H9 (cell line): ENCODE measurements around the gene KANSL3. TPM values are rescaled to one million over a fixed set of nuclear protein-coding genes. Genes with fewer than 3 reads are reported as not detected.

Experiments used
- DNase-seq: peaks from one replicate; pipeline ENCODE4 v3.0.0-alpha.2; 2017
- H2AFZ ChIP-seq: one replicate; pipeline ENCODE4 v1.6.1; 2013; ENCODE audit warnings: mild to moderate bottlenecking, low read length, control low read depth, moderate library complexity
- H2AK5ac ChIP-seq: 2 replicates; pipeline ENCODE4 v1.6.1; 2013; ENCODE audit warnings: low read length, control low read depth, mixed read lengths; ENCODE audit not compliant: insufficient read length
- H2BK120ac ChIP-seq: one replicate; pipeline ENCODE4 v1.6.1; 2013; ENCODE audit warnings: low read depth, mild to moderate bottlenecking, low read length, control low read depth, inconsistent platforms; ENCODE audit not compliant: poor library complexity, severe bottlenecking
- H2BK12ac ChIP-seq: 2 replicates; pipeline ENCODE4 v1.6.1; 2013; ENCODE audit warnings: low read length, control low read depth, mixed read lengths, low read depth; ENCODE audit not compliant: insufficient read length
- H2BK15ac ChIP-seq: 2 replicates; pipeline ENCODE4 v1.6.1; 2013; ENCODE audit warnings: low read depth, low read length, control low read depth
- H2BK20ac ChIP-seq: one replicate; pipeline ENCODE4 v1.6.1; 2013; ENCODE audit warnings: low read depth, mild to moderate bottlenecking, low read length, control low read depth, inconsistent platforms; ENCODE audit not compliant: poor library complexity, severe bottlenecking
- H2BK5ac ChIP-seq: 2 replicates; pipeline ENCODE4 v1.6.1; 2013; ENCODE audit warnings: low read length, control low read depth, mixed read lengths; ENCODE audit not compliant: insufficient read length
- H3K14ac ChIP-seq: 2 replicates; pipeline ENCODE4 v1.6.1; 2013; ENCODE audit warnings: low read length, control low read depth; ENCODE audit not compliant: insufficient read depth
- H3K18ac ChIP-seq: 2 replicates; pipeline ENCODE4 v1.6.1; 2013; ENCODE audit warnings: low read depth, mild to moderate bottlenecking, mixed read lengths, low read length, control low read depth; ENCODE audit not compliant: insufficient read length
- H3K23ac ChIP-seq: 2 replicates; pipeline ENCODE4 v1.6.1; 2013; ENCODE audit warnings: low read length, control low read depth, mixed read lengths, low read depth; ENCODE audit not compliant: insufficient read length
- H3K23me2 ChIP-seq: 2 replicates; pipeline ENCODE4 v1.6.1; 2013; ENCODE audit warnings: low read depth, mild to moderate bottlenecking, mixed read lengths, low read length, control low read depth; ENCODE audit not compliant: insufficient read length, poor library complexity, severe bottlenecking
- H3K27ac ChIP-seq: 2 replicates; pipeline ENCODE4 v1.5.1; 2013; ENCODE audit warnings: low read length, control low read depth, mixed read lengths, low read depth; ENCODE audit not compliant: insufficient read length
- H3K27me3 ChIP-seq: 2 replicates; pipeline ENCODE4 v1.6.1; 2013; ENCODE audit warnings: low read length, control low read depth, inconsistent platforms; ENCODE audit not compliant: insufficient read depth
- H3K4ac ChIP-seq: 2 replicates; pipeline ENCODE4 v1.6.1; 2013; ENCODE audit warnings: low read depth, mild to moderate bottlenecking, control low read depth, inconsistent platforms, low read length, moderate library complexity
- H3K4me1 ChIP-seq: 2 replicates; pipeline ENCODE4 v1.6.1; 2013; ENCODE audit warnings: low read length, control low read depth, inconsistent platforms; ENCODE audit not compliant: insufficient read depth
- H3K4me2 ChIP-seq: 2 replicates; pipeline ENCODE4 v1.6.1; 2013; ENCODE audit warnings: low read length, control low read depth, mixed read lengths; ENCODE audit not compliant: insufficient read length, insufficient read depth
- H3K56ac ChIP-seq: 2 replicates; pipeline ENCODE4 v1.6.1; 2013; ENCODE audit warnings: low read depth, mild to moderate bottlenecking, mixed read lengths, low read length, control low read depth; ENCODE audit not compliant: insufficient read length
- H3K79me1 ChIP-seq: 2 replicates; pipeline ENCODE4 v1.6.1; 2013; ENCODE audit warnings: low read depth, mild to moderate bottlenecking, moderate library complexity, low read length, control low read depth, inconsistent platforms; ENCODE audit not compliant: insufficient read depth, poor library complexity, severe bottlenecking
- H3K79me2 ChIP-seq: 2 replicates; pipeline ENCODE4 v1.6.1; 2013; ENCODE audit warnings: low read length, control low read depth, inconsistent platforms; ENCODE audit not compliant: insufficient read depth
- H3K9ac ChIP-seq: 2 replicates; pipeline ENCODE4 v1.6.1; 2013; ENCODE audit warnings: low read length, control low read depth, mixed read lengths; ENCODE audit not compliant: insufficient read length; ENCODE audit errors: extremely low read depth
- H3K9me3 ChIP-seq: one replicate; pipeline ENCODE4 v1.6.1; 2013; ENCODE audit warnings: low read depth, low read length, inconsistent platforms; ENCODE audit not compliant: control insufficient read depth
- H3T11ph ChIP-seq: one replicate; pipeline ENCODE4 v1.6.1; 2013; ENCODE audit warnings: mild to moderate bottlenecking, low read length, control low read depth, inconsistent platforms
- H4K20me1 ChIP-seq: one replicate; pipeline ENCODE4 v1.6.1; 2013; ENCODE audit not compliant: control insufficient read depth, insufficient read length, insufficient read depth
- H4K5ac ChIP-seq: 2 replicates; pipeline ENCODE4 v1.6.1; 2013; ENCODE audit warnings: low read depth, mild to moderate bottlenecking, mixed read lengths, low read length, control low read depth; ENCODE audit not compliant: insufficient read length
- H4K8ac ChIP-seq: replicated peaks from 2 replicates; pipeline ENCODE4 v1.6.1; 2013; ENCODE audit warnings: low read length, control low read depth, mixed read lengths, low read depth; ENCODE audit not compliant: insufficient read length
- H4K91ac ChIP-seq: 2 replicates; pipeline ENCODE4 v1.6.1; 2013; ENCODE audit warnings: low read depth, mild to moderate bottlenecking, moderate library complexity, mixed read lengths, low read length, control low read depth; ENCODE audit not compliant: insufficient read length
- H3K27ac Mint-ChIP-seq, 3 experiments: 2 replicates in 2 of 3; 3 replicates in 1 of 3; pipeline ENCODE4 v1.8.0; 2020 to 2021; ENCODE audit warnings: mixed read lengths in 3 of 3, mild to moderate bottlenecking in 1 of 3, moderate library complexity in 1 of 3
- H3K27me3 Mint-ChIP-seq: 2 replicates; pipeline ENCODE4 v1.8.0; 2021; ENCODE audit warnings: low read depth, mild to moderate bottlenecking, moderate library complexity, mixed read lengths
- H3K36me3 Mint-ChIP-seq, 3 experiments: 2 replicates in 2 of 3; 3 replicates in 1 of 3; pipeline ENCODE4 v1.8.0; 2020 to 2021; ENCODE audit warnings: low read depth in 3 of 3, mixed read lengths in 3 of 3; ENCODE audit not compliant: insufficient read depth in 1 of 3
- H3K4me1 Mint-ChIP-seq, 2 experiments: 2 replicates each; pipeline ENCODE4 v1.8.0; 2020; ENCODE audit warnings: mixed read lengths in 2 of 2
- H3K4me3 Mint-ChIP-seq, 2 experiments: 2 replicates in 1 of 2; 3 replicates in 1 of 2; pipeline ENCODE4 v1.8.0; 2020 to 2021; ENCODE audit warnings: mild to moderate bottlenecking in 2 of 2, mixed read lengths in 2 of 2, moderate library complexity in 1 of 2
- H3K9me3 Mint-ChIP-seq, 2 experiments: 2 replicates in 1 of 2; 3 replicates in 1 of 2; pipeline ENCODE4 v1.8.0; 2020; ENCODE audit warnings: mild to moderate bottlenecking in 2 of 2, mixed read lengths in 2 of 2, moderate library complexity in 1 of 2
- CTCF ChIP-seq: fragments of 200-600 bp; sonication (generic); conservative IDR thresholded peaks from 3 replicates; pipeline ENCODE4 v1.8.0; 2021; ENCODE audit warnings: antibody characterized with exemption, mild to moderate bottlenecking
- WGBS: extraction: QIAGEN DNeasy Blood & Tissue Kit; methylation state at CpG from one replicate; pipeline ENCODE4 v1.1.7; 2013; ENCODE audit warnings: missing lambda C conversion rate, low lambda C conversion rate, mixed read lengths; ENCODE audit not compliant: insufficient read length; ENCODE audit errors: extremely low coverage; 5-methylcytosine and 5-hydroxymethylcytosine counted together
- total RNA-seq: library from RNA; stranded (reverse); gene quantifications from 2 replicates; pipeline ENCODE4 v1.2.1, GENCODE V29; 2021

Gene KANSL3
- total RNA-seq, 1 experiment from 2014 or later, result 35.7 TPM

GRCh38 chr2:96575785-96576456 is 62.2 kb downstream of the KANSL3 start:
- no peak overlapping the region for H3K18ac ChIP-seq
- no peak overlapping the region for H4K5ac ChIP-seq
- no CpG with 5 or more reads among the region's 1 CpG for WGBS
- Mint-ChIP-seq H3K36me3 (no peaks in the 10 kb centered on the region), H3K9me3 (no peaks in the 10 kb centered on the region), H3K4me1 (peaks cover 0 to 2% of the 10 kb centered on the region in 2 experiments; a peak in 1 of 4 replicates), H3K4me3 (no peak overlapping the region), H3K27me3 (no peaks in the 10 kb centered on the region; the same call in 1 of the 2 replicates), H3K27ac (no peak overlapping the region)
- DNase-seq, result no peak
- H3K23ac ChIP-seq, result no peak overlapping the region
- H3K4ac ChIP-seq, result no peak overlapping the region
- no peak overlapping the region for H2BK20ac ChIP-seq
- H3T11ph ChIP-seq, result no peak overlapping the region
- no peak overlapping the region for H4K91ac ChIP-seq
- H2AFZ ChIP-seq, result no peak overlapping the region
- H3K27me3 ChIP-seq, result no peaks in the 10 kb centered on the region
- H2AK5ac ChIP-seq, result no peak overlapping the region
- H3K23me2 ChIP-seq, result no peaks in the 10 kb centered on the region
- H3K4me1 ChIP-seq, result no peaks in the 10 kb centered on the region
- H3K79me2 ChIP-seq, result no peaks in the 10 kb centered on the region
- no peaks in the 10 kb centered on the region for H3K9me3 ChIP-seq
- H2BK5ac ChIP-seq, result no peak overlapping the region
- no peak overlapping the region for H2BK15ac ChIP-seq
- H4K8ac ChIP-seq, result no peak overlapping the region
- H3K27ac ChIP-seq, result no peak overlapping the region
- no peak overlapping the region for H2BK120ac ChIP-seq
- no peak overlapping the region for H3K9ac ChIP-seq
- H3K4me2 ChIP-seq, result no peak overlapping the region
- no peak overlapping the region for H3K56ac ChIP-seq
- no peak overlapping the region for H3K14ac ChIP-seq
- no peak for TF ChIP-seq CTCF
- H3K79me1 ChIP-seq, result no peaks in the 10 kb centered on the region
- H2BK12ac ChIP-seq, result no peak overlapping the region
- no peaks in the 10 kb centered on the region for H4K20me1 ChIP-seq
